IPS DF 4.7 (cell line): ENCODE data around the gene SWAP70.

Experiments
- DNase-seq: peaks from one replicate; pipeline ENCODE4 v3.0.0-alpha.2; 2013; ENCODE audit warnings: low spot score; ENCODE audit errors: extremely low read depth

The SWAP70 gene

DNA sequence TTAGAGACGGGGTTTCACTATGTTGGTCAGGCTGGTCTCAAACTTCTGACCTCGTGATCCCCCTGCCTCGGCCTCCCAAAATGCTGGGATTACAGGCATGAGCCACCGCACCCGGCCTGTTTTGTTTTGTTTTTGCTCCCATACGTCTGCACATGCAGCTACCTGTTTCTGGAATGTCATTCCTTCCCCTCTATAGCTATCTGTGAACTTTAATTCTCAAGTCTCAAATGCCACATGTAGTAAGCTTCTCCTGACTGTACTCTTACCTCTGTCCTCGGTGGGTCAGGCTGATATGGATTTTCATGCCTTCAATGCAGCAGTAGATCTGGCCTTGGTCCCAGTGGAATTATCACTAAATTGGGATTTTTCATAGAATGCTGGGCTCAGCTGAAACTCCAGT is 12.4 kb upstream of the SWAP70 start:
- no peak for DNase-seq

DNA sequence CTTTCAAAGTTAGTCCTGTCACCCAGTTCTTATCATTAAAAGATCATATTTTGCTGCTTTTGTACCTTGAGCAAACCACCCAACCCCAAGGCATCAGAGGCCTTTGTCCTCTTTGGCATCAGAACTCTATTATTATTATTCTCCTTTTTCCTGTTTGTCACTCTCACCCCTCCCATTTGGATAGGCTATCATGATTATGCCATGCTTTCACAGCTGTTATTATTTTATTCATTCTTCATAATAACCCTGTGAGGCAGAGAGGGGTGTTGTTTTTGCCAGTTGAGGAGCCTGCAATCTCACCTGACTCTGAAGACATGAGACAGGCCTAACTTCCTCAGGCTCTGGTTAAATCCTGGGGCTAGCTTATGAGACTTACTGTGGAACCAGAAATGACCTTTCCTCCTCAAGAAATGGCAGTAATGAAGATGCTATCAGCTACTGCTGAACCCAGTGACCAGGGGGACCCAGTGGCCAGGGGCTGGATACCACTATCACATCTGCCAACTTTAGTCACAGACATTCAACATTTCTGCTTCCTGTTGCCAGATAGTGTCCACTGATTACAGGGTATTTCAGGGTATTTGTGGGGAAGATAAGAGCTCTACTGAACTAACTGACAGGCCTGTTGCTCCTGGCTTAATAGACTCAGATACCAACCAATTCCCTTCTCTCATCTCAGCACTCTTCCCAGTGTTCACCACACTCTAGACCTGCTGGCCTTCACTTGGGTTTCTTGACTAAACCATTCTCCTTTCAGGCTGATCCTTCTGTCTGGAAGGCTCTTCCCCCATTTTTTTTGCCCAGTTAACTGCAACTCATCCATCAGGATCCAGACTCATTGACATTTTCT is 11.8 kb upstream of the SWAP70 start:
- no peak for DNase-seq

DNA sequence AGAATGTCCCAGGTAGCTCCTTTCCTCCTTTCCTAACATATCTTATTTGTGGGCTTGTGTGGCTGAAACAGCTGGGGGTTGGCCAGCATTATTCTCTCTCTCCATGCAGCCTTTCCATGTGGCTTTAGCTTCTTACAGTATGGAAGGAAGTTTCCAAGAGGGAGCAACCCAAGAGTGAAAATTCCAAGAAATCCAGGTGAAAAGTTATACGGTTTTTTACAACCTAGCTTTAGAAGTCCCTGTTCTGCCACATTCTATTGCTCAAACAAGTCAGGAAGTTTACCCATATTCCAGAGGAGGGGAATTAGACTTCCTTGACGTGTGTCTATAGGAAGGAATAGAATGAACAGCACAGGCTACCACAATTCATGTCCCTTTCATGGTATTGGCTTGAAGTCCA is 10.0 kb upstream of the SWAP70 start:
- DNase-seq = no peak

DNA sequence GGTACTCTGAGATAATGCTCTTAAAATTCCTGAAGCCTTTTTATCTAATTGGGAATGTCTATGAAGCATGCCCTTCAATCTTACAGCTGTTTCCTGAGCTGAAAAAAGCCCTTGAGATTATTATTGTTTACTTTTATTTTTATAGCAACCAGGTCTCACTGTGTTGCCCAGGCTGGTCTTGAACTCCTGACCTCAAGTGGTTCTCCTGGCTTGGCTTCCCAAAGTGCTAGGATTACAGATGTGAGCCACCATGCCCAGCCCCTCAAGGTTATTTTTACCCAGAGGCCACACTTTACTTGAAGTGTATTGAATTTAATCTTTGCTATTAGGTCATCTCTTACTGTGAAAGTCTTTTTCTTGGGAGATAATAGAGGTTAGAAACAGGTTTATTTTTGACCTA is 7.0 kb upstream of the SWAP70 start:
- DNase-seq = no peak

DNA sequence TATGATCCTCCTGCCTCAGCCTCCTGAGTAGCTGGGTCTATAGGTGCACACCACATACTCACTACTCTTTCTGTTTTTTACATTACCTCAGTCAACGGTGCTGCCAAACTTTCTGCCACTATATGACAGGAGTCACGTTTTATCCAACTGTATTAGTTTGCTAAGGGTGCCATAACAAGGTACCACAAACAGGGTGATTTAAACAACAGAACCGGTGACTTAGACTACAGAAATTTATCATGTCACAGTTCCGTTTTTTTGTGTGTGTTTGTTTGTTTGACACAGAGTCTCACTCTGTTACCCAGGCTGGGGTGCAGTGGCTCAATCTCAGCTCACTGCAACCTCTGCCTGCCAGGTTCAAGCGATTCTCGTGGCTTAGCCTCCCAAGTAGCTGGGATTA is 6.3 kb upstream of the SWAP70 start:
- no peak for DNase-seq

GRCh38 chr11:9660886-9661285 is 3.0 kb upstream of the SWAP70 start:
- DNase-seq = no peak

DNA sequence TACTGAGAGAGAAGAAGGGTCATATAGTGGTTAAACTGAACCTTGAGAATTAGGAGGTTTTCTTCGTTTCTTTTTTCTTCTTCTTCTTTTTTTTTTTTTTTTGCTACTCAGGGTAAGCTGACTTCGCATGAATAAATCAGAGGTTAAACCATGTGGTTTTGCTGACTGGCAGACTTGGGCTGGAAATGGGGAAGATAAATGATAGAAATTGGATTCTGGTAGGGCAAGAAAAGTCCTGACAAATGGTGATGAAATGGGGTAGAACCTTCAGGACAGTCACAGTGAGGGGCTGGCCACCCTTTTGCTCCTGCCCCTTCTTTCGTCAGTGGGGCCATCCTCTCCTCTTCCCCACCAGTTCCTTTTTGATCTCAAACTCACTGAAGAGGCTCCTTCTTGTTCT is 1.6 kb upstream of the SWAP70 start:
- no peak for DNase-seq

- no peak for DNase-seq
Observed at GRCh38 chr11:9664276-9665171, 647 bp downstream of the SWAP70 start.

- DNase-seq = no peak
Observed at GRCh38 chr11:9665749-9666148, 1.9 kb downstream of the SWAP70 start.

DNA sequence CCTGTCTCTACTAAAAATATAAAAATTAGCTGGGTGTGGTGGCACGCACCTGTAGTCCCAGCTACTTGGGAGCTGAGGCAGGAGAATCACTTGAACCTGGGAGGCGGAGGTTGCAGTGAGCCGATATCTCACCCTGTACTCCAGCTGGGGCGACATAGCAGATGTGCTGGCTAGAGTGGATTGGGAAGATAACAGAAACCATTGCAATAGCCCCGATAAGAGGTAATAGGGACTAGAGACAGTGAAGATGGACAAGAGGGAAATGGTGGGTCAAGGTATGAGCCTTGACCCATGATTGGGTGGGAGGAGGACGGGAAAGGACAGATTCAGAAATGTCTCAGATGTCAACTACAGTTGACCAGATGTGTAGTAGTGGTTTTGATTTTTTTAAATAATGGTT is 6.1 kb downstream of the SWAP70 start:
- no peak for DNase-seq

DNA sequence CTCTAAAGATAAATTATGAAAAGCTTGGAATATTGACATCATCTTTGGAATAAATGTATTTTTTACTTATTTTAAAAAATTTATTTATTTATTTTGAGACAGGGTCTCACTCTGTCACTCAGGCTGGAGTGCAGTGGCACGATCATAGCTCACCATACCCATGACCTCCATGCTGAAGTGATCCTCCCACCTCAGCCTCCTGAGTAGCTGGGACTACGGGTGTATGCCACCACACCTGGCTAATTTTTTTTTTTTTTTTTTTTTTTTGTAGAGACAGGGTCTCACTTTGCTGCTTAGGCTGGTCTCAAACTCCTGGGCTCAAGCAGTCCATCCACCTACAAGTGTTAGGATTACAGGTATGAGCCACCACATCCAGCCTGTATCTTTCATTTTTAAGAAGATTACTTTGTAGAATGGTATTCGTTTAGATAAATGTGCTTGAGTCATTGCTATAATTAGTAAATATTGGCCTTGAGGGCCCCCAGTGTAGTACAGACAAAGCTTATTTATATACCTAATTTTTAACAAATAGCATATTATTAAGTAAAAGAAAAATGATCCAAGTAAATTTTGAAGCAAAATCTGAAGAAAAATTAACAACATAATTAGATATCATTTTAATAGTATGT is 8.5 kb downstream of the SWAP70 start:
- no peak for DNase-seq

DNA sequence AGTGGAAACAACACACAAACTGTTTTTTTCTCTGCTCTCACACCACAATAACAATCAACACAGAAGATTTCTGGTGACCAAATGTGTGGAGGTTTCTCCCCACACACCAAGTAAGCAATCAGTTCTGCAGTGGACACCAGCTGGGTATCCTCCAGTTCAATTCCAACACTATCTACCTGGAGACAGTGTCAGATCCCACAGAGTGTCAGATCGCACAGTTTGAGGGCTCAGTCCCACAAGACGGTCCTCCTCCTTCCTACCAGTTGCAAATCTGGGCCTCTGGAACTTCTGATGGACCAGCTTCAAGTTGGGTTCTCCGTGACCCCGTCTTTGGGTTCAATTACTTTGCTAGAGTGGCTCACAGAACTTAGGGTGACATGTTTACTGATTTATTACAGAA is 9.0 kb downstream of the SWAP70 start:
- no peak for DNase-seq

DNA sequence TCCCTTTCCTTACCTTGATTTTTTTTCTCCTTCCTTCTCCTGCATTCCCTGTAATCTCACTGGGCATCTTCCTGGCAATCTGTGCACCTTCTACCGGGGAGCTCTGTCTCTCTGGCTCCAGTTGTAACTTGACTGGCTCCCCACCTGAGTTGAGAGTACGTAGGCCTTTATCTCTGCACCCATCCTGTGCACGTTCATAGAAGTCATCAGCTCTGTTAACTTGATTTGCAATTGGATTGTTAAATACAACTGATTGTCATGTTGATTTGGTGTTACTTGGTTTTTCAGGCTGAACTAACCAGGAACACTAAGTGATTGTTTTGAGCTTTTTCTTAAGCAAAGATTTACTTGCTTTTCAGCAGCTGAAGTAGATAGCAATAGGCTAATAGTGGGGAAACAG is 11.8 kb downstream of the SWAP70 start:
- DNase-seq = peak; percentile 69

DNA sequence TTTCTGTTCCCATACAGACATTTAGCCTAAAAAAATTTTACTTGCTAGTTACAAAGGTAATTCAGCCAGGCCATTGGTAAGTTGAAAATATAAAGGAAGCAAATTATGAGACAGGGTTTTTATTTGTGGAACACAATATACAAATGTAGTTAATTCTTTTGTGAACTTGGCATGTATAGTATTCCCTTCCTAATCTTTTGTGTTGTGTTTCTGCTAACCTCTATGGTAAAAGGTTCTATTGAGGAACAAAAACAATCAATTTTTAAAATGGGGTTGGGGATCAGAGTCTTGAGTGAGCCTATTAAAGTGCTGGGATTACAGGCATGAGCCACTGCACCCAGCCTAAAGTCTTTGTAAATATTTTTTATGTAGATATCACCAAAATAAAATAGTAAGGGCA is 14.1 kb downstream of the SWAP70 start:
- DNase-seq = no peak

- DNase-seq = no peak
Observed at GRCh38 chr11:9678576-9678975, 14.7 kb downstream of the SWAP70 start.

DNA sequence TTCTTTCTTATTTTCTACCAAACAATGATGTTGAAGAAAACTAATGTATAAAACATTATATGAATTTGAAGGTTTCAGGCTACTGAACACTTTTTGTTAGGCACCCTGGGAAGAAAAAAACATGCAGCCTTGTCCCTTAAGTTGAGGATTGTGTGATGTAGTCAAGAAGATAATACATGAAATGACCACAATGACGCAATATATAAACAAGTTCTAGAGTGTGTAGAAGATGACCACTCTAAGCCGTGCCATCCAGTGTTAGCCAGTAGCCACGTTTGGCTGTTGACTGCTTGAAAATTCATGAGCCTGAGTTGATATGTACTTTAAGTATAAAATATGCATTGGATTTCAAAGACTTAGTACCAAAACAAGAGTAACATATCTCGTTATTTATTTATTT is 16.2 kb downstream of the SWAP70 start:
- no peak for DNase-seq

GRCh38 chr11:9681583-9682372 is 17.9 kb downstream of the SWAP70 start:
- no peak for DNase-seq

- DNase-seq = no peak
Observed at GRCh38 chr11:9687711-9688477, 24.0 kb downstream of the SWAP70 start.

- DNase-seq = no peak
Observed at GRCh38 chr11:9688716-9689511, 25.0 kb downstream of the SWAP70 start.

- no peak for DNase-seq
Observed at GRCh38 chr11:9689721-9690120, 25.8 kb downstream of the SWAP70 start.
